ENCODE measurements around the gene BANK1.

BANK1 gene, protein sequence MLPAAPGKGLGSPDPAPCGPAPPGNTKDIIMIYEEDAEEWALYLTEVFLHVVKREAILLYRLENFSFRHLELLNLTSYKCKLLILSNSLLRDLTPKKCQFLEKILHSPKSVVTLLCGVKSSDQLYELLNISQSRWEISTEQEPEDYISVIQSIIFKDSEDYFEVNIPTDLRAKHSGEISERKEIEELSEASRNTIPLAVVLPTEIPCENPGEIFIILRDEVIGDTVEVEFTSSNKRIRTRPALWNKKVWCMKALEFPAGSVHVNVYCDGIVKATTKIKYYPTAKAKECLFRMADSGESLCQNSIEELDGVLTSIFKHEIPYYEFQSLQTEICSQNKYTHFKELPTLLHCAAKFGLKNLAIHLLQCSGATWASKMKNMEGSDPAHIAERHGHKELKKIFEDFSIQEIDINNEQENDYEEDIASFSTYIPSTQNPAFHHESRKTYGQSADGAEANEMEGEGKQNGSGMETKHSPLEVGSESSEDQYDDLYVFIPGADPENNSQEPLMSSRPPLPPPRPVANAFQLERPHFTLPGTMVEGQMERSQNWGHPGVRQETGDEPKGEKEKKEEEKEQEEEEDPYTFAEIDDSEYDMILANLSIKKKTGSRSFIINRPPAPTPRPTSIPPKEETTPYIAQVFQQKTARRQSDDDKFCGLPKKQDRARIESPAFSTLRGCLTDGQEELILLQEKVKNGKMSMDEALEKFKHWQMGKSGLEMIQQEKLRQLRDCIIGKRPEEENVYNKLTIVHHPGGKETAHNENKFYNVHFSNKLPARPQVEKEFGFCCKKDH

DNA sequence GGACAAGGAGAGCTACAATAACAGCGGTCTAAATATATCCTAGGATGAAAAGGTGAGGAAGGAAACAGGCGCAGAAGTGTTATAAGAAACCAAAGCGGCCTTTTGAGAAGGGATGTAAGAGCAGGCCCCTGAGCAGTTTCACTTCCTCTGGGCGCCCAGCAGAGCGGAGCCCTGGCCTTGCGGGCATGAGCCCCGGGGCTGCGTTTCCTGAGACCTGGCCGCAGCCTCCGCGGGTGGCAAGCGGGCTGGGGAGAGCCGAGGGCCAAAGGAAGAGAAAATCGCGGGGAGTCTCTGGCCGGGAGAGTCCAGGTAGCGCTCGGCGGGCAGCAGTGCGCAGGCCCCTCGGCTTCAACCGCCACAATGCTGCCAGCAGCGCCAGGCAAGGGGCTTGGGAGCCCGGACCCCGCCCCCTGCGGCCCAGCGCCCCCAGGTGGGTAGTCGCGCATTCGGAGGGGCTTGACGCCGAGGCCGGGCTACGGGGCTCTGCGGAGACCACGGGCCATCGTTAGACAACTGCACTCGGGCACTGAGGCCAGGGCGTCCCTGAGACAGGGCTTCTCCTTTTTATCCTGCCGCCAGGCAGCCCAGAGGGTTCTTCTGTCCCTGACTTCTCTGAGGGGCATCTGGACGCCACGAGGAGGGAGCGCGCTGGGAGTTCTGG, at the start of gene BANK1:
Gene BANK1 (plus strand): TSS at position 210 of the 661 bp plus-strand sequence. CDS start 151 bp downstream, at position 361.
- peak; percentile 61 for DNase-seq

DNA sequence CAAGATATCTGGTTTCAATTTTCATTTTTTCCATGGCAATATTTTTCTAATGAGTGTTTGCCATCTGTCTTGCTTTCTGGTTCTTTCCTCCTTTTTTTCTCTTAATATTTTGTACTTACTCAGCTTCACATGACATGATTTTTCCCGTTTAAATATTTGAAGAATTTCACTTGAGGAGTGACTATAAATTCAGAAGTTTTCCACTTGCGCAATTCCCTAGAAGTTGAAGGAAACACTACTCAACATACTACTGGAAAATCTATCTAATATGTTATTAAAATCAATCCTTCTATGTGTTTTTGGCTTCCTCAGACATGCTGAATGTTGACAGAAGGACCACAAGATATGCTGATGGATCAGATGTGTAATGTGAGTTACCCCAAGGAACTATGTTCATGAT, 36.8 kb upstream of the BANK1 start:
- DNase-seq = no peak

DNA sequence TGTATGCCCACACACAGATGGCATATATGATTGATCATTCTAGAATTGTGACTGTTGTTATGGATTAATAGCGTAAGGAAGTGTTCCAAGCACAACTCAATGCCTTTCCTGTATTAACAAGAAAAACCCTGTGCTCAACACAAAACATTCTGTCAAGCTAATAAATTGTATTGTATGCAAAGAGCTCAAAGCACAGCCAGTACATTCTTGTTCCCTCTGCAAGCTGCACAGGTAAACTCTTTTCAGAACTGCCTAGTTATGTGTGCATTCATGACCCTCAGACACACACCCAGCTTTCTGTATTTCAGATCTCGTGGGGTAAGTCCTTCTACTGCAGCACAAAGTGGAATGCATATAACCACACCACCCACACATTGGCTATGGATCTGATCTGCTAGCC, 34.3 kb upstream of the BANK1 start:
- DNase-seq = no peak

DNA sequence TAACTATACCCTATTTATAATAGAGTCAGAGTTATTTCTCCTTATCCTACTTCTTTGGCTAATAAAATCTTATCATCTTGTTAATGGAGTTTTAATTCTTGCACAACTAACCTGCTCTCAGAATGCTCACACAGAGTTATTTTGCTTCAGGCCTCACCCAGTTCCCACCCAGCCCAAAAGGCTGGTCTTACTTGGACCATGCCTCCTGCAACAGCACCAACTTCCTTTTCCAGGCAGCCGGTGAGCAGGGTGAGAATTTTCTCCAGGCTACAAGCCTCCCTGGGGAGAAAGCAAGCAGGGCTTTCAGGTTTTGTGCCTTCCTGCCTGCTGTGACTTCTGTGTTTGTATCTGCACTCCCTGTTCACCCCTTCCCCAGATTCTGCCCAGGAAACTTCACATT, 29.1 kb upstream of the BANK1 start:
- no peak for DNase-seq

DNA sequence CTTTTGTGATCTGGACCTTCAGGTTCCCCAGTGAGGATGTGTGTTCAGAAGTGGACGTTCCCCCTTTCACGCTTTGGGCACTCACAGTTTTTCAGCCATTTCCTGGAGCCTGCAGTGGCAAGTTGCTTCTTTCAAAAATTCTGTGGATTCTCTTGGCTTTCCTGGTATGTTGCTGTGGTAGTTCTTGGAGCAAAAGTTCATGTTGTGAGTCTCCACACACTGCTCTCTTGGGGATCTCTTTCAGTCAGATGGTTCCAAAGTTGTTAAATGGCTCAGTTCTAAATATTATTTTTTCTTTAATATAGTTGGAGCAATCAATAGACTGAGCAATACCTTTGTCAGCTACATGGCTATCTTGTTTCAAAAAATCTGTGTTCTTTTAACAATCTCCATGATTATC, 28.5 kb upstream of the BANK1 start:
- DNase-seq = no peak

DNA sequence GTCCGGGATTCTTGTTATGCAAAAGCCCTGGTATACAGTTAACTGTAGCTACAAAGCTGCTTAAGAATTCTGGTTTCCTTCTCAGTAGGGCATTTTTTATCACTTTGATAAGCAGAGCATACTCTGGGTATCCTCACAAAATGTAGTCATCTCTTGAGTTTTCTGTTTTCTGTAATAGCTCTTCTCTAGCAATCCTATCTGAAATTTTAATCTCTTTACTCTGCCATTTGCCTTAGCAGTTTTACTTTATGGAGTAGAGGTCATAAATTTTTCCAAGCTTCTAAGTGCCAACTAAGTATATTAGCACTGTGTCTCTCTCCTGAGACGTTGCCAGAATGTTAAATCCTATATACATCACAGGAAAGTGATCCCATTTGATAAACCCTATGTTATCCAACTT, 28.0 kb upstream of the BANK1 start:
- DNase-seq = no peak

DNA sequence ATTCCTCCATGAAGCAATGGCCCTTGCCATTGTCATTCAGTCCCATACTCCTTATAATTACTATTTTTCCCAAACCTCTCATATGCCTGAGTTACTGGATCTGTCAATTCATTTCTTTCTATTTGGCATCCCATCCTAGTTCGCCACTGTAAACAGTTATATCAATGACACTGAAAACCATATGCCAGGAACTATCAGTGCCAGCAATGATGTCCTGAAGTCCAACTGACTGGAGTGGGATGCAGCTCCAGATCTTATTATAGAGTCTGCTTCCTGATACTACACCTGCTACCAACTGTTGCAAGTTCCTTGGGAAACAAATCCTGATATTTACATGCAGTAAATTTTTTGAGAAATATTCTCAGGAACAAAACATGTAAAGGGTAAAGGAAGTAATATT, 27.0 kb upstream of the BANK1 start:
- no peak for DNase-seq

DNA sequence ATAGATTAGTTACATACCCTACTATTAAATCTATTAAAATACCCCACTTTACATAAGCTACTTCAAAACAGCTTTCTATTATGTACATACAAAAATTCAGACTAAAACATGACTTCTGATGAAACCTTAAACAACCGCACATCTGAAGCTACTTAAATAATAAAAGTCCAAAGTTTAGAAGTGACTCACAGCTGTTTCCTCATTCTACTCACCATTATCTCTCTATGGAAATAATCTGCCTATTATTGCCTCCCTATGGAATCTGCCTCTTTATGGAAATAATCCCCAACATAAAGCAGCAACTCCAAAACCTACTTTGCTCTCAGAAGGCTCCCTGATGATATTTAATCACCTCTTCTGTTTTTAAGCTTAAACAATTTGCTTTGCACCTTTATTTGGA, 15.7 kb upstream of the BANK1 start:
- DNase-seq = no peak

DNA sequence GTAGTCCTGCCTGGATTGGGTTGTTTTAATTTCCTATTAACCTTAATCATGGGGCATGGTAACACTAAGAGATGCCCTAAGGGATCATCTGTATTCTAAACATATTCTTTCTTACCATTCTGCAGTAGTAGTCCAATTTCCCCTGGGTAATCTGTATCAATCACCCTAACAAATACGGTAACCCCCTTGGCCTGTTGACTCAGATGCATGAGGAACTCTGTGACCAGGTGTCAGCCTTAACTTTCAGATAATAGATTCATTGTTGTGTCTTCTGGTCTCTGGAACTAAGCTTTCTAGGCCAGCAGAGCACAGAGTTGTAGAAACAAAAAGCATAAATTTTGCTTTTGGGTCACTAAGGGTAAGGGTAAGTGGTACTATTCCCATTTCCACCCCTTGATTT, 13.1 kb upstream of the BANK1 start:
- DNase-seq = no peak

DNA sequence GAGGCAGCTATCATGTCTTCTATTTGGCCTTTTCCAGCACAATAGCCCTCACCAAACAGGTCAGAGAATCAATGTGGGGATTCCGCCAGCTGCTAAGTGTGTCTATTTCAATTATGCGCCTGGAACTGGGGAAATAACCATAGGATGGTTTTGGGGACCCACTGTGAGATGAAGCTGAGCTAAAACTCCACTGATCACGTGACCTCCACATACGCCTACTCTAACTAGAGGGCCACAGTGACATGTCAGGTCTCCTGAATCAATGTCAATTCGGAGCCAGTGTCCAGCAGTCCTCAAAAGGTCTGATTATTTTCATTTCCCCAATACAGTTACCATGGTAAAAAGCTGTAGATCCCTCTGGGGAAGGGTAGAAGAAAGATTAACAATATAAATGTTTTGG, 10.2 kb upstream of the BANK1 start:
- no peak for DNase-seq

DNA sequence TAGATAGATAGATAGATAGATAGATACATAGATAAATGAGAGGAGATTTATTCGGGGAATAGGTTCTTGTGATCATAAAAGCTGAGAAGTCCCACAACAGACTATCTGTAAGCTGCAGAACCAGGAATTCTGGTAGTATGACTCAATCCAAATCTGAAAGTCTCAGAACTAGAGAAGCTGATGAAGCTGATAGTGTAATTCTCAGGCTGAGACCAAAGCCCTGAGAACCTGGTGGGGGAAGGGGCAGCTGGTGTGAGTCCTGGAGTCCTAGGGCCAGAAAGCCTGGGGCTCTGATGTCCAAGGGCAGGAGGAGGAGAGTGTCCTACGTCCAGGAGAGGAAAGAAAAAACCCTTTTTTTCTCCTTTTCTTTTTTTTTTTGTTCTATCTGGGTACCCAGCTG, 8.0 kb upstream of the BANK1 start:
- no peak for DNase-seq

DNA sequence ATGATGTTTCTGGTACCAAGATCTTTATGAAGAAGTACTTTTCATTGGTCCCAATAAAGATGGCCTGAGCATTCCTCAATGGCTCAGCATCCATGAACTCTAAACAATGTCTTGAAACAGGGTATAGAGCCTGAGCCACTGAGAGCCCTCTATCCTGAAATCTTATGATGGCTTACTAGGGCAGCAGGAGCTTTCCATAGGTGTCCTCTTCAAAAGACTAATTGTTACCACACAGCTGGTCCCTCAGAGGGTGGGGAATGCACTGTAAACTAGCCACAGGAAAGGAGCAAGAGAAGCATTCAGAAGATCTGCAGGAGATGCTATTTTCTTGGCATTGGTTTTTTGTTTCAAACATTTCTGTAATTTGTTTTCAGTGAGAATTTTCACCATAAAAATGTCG, 5.6 kb upstream of the BANK1 start:
- DNase-seq = no peak

DNA sequence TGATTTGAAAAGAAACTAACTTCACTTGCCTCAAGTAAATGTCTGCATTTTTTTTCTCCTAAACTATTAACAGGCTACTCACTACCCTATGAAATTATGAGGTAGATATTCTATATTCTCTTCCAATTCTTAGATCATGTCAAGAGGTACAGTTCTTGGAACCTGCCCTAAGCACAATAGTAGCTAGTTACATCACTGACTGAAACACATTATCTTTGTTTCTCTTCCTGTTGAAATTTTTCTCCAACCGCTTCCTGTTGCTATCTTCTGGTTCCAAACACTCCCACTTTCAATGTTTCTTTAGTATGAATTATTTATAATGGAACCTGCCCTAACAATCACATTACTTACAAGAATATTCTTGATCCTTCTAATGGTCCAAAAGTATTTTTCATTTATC, 5.0 kb upstream of the BANK1 start:
- DNase-seq = peak; percentile 31

DNA sequence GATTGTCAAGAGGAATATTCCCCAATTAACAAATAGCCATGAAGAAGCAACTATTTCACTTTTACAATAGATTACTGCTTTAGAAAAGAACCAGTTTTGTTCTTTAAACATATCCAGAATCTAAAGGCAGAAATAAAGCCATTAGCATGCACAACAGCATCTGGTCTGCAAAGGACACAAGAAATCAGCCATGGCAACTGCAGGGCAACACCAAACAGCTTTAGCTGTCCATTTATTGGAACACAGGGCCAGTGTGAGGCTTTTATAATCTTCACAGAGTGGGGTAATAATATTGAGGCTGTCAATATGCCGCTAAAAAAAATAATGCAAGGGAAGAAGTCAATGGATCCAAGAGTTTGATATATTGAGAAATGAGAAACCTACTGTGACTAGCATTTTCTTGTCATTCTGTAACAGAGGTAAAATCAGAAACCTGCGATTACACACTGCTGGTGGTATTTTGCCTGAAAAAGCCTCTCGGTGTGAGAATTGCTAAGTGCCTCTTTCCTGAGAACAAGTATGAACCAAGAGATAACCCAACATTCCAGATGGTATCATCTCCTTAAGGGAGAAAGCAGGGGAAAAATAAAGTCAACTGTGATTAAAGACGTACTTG, 2.7 kb upstream of the BANK1 start:
- DNase-seq = no peak

DNA sequence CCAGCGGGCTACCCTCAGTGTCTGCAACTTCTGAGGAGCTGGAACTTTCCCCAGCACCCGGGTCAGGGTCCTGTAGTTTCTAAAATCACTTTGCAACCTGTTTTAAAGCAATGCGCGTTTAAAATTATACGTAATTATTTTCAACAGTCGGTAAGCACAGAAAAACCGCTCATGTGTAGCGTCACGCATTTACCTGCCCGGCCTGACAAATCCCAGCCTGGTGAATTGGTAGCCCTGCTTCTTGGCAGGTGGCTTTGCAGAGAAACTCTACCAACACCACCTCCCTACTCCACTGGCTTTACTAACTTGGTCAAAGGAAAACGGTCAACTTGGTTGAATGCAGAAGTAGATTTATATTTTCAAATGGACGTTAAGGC, 640 bp downstream of the BANK1 start:
- peak; percentile 20 for DNase-seq

DNA sequence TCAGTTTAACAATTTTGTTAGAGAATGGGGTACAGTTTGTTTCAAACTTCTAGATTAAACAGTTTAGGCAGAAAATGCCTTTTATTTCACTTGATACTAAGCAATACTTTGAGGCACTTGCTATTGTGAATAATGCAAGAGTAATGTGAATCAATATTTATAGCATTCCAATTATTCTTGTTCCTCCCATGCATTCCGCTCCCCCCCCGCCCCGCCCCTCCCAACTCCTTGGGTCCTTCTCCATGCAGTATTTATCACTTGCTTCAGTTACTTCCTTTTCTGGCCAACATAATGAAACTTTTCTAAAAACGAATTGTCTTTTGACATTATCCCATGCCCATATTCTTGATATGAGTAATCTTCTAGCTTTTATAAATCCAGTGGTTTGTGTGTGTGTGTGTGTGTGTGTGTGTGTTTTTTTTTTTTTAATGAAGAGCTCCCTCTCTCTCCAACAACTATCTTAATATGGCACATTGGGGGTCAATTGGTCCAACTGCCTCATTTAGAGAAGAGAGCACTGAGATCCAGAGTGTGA, 1.6 kb downstream of the BANK1 start:
- DNase-seq = peak; percentile 19

DNA sequence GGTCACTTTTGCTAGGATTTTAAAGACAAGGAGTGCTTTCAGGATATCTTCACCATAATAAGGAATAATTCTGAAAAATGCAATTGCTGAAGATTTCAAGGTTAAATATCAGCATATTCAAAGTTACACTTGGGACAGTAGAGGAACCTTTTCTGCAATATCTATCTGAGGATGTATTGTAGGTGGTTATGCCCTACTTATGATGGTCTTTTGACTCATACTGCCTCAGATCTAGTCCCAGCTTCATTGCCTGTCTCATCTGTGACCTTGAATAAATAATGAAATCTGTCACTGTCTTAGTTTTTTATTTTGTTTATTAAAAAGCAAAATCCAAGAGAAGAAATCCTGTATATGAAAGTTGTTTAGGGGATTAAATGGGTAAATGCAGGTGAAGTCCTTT, 2.9 kb downstream of the BANK1 start:
- DNase-seq = no peak

DNA sequence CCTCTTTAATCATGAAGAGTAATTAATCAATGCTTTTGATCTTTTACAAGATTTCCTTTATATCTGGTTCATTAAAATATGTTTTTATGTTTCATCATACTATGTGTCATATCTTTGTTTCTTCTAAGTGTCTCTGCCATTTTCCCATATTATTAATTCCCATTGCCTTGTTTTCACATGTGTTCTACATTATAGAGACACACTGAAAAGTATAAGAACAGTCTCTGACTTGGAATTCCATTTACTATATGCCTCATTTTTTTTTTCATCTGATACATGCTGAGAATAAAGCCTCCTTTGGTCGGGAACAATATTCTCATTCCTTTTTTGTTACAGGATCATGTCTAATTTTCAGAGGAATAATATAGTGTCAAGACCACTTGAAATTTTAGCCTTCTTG, 4.3 kb downstream of the BANK1 start:
- DNase-seq = no peak

DNA sequence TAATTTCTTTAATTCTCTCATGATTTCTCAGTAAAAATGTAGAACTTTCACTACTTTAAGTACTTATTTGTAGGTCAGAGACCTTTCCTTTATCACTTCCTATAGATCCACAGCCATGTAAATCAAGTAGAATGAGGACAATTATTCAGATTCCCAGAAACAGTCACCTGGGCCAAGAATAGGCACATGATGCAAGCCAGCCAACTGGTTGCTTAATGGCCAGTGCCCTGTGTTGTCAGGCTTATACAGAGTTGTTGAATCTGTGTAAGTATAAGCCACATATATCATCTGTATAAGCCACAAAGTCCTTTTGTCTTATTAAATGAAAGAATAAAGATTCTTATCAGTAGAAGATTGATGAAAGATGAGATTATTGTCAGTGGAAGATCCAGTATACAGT, 5.2 kb downstream of the BANK1 start:
- no peak for DNase-seq

DNA sequence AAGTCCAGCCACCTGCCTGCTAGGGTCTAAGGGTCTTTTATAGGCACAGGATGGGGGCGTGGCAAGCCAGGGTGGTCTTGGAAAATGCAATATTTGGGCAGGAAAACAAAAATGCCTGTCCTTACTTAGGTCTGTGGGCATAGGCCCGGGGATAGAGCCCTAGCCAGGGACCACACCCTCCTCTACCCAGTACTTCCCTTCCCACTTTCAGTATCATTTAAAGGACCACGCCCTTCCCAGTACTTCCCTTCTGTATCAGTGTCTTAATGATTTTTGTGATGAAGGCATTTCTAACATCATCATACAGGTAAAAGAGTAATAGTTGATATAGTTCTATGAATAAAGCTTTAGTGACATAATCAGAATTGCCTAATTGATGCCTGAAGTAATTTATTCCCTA, 11.4 kb downstream of the BANK1 start:
- DNase-seq = no peak

DNA sequence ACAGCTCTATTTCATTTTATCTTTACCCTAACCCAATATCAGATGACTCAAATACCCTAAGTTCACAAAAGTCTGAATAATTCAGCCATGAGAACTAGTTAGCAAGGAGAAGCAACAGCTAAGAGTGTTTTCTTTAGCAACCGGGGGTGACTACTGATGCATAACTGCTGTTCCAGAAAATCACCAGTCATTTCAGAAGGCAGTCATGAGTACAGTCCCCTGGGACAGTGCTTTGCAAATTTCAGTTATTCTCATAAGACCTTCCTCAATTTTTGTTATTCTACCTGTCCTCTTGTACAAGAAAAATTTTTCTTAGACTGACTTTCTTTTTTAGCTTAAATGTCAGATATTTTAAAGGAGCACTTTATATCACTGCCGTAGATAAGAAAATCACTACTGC, 16.4 kb downstream of the BANK1 start:
- no peak for DNase-seq

DNA sequence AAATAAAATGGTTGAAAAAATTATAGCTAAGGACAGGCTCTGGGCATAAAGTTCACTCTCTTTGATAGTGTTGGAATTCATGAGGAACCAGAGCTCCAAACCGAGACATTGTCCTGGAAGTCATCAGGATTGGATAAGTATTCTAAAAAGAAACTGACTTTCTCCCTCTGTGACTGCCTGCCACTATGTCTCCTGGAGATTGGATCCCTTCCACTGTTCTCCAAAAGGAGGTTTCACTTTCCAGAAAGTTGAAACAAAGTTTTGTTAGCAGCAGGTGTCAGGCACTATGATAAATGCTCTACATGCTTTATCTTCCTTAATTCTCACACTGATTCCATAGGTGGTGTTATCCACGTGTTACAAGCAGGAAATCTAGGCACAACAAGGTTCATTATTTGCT, 16.8 kb downstream of the BANK1 start:
- DNase-seq = no peak

DNA sequence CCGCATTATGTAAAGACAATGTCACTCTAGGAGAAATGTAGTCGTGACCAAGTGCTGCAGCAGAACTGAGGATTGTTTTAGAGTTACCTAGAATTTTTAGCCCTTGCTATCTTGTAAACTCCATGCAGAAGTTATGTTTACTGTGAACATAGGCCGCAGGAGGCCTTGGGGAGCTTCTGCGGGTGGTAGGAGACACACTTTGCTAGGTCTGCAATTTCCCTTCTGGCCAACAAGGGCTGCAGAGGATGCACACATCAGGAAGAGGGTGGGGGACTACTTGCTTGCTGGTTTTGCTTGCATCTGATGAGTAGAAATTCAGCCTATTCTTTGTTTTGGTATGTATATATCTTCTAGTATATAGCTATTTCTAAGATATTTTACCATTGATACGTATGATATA, 23.1 kb downstream of the BANK1 start:
- no peak for DNase-seq
